Measurements from ENCODE around the gene G6PD. TPM values are rescaled to one million over a fixed set of nuclear protein-coding genes. Genes with fewer than 3 reads are reported as not detected.
"Not testable (repeated sequence)": the region's sequence is repeated elsewhere in the genome, so short reads cannot be mapped to it uniquely, and the experiment has no call there.

Gene G6PD
- total and polyA plus RNA-seq, 9 donors: 18.0 to 115 (median 50.9) TPM

DNA sequence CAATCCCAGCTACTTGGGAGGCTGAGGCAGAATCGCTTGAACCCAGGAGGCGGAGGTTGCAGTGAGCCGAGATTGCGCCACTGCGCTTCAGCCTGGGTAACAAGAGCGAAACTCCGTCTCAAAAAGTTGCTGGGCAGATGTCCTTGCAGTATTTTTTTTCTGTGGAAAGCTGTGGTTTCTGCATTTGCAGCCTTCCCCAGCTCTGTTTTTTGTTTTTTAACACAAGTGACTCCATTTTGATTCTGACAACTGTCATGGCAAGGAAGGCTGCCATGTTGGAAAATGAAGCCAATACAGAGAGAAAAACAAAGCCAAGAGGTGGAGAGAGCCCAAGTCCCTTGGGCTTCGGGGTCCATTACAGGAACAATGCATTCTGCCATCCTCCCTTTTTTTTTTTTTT, 44.5 kb downstream of the G6PD start:
- Histone ChIP-seq H3K27ac (no peak overlapping the region), H3K36me3 (no peaks in the 10 kb centered on the region), H3K4me3 (no peak overlapping the region), H3K27me3 (no peaks in the 10 kb centered on the region), H3K9me3 (no peaks in the 10 kb centered on the region), H3K4me1 (ENCODE audit: insufficient read depth) (no peaks in the 10 kb centered on the region)
- no peak for DNase-seq
- TF ChIP-seq, protein P1, sequence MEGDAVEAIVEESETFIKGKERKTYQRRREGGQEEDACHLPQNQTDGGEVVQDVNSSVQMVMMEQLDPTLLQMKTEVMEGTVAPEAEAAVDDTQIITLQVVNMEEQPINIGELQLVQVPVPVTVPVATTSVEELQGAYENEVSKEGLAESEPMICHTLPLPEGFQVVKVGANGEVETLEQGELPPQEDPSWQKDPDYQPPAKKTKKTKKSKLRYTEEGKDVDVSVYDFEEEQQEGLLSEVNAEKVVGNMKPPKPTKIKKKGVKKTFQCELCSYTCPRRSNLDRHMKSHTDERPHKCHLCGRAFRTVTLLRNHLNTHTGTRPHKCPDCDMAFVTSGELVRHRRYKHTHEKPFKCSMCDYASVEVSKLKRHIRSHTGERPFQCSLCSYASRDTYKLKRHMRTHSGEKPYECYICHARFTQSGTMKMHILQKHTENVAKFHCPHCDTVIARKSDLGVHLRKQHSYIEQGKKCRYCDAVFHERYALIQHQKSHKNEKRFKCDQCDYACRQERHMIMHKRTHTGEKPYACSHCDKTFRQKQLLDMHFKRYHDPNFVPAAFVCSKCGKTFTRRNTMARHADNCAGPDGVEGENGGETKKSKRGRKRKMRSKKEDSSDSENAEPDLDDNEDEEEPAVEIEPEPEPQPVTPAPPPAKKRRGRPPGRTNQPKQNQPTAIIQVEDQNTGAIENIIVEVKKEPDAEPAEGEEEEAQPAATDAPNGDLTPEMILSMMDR (IDR thresholded peaks at IDR 0.05): no peak
- TF ChIP-seq EP300 (IDR thresholded peaks at IDR 0.05): no peak
- TF ChIP-seq POLR2A (IDR thresholded peaks at IDR 0.05): no peak
- intact Hi-C loops (cut with DNase I): no loop called here
- WGBS, 3 donors: 77 to 91% (median 86%) methylated on average over 8 of the region's 8 CpGs

DNA sequence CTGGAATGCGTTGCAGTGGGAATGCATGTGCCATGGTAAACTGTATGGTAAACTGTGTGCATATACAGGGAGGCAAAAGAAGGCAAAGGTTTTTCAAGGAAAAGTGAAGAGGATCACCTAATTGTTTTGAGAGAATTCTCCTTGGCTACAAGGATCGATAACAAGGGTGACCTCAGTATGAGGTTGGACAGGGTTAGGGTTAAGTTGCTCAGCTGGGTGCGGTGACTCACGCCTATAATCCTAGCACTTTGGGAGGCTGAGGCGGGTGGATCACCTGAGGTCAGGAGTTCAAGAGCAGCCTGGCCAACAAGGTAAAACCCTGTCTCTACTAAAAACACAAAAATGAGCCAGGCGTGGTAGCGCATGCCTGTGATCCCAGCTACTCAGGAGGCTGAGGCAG, 45.2 kb downstream of the G6PD start:
- H3K4me1 ChIP-seq (ENCODE audit: insufficient read depth); intact Hi-C loops (cut with DNase I); H3K4me3 ChIP-seq; DNase-seq; H3K27me3 ChIP-seq; H3K36me3 ChIP-seq; H3K9me3 ChIP-seq; H3K27ac ChIP-seq: not testable (repeated sequence)
- WGBS, 3 donors: 85 to 92% (median 89%) methylated on average over 7 of the region's 7 CpGs

DNA sequence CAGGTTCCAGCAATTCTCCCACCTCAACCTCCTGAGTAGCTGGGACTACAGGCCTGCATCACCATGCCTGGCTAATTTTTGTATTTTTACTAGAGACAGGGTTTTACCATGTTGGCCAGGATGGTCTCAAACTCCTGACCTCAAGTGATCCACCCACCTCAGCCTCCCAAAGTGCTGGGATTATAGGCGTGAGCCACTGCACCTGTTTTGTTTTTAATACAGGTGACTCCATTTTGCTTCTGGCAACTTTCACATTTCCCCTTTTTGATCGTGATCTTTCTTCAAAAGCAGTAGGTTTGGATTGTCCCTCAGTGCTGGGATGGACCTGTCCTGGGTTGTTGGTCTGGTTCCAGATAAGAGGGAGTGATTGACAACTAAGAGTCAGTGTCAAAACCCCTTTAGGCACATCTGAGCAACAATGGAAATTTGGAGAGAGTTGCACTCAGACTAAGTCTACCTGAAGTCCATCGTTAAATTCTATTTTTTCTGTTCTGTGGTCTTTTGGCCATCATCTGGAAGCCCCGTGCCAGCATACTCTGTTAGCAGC, 50.0 kb downstream of the G6PD start:
- H3K36me3 ChIP-seq; H3K4me3 ChIP-seq; H3K27me3 ChIP-seq; intact Hi-C loops (cut with DNase I); H3K27ac ChIP-seq; H3K9me3 ChIP-seq; H3K4me1 ChIP-seq (ENCODE audit: insufficient read depth); DNase-seq: not testable (repeated sequence)
- 61 to 76% (median 76%) methylated on average over 4 of the region's 4 CpGs for WGBS, 3 donors

DNA sequence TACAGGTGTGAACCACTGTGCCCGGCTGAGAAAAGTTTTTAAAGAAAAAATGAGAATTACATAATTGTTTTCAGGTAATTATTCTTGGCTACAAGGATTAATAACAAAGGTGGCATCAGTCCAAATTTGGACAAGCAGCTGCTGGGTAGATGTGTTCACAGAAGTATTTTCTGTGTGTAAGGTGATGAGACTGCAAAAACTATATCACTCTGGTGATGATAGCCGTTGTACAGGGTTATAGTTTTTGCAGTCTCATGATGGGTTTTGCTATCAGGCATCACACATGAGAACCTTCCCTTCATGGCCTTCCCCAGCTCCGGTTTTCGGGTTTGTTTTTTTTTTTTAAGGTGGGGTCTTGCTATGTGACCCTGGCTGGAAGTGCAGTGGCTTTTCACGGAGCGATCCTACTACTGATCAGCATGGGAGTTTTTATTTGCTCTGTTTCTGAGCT, 51.1 kb downstream of the G6PD start:
- no peak for DNase-seq
- Histone ChIP-seq H3K27me3 (no peaks in the 10 kb centered on the region), H3K27ac (no peak overlapping the region), H3K4me1 (ENCODE audit: insufficient read depth) (no peaks in the 10 kb centered on the region), H3K9me3 (no peaks in the 10 kb centered on the region), H3K4me3 (no peak overlapping the region), H3K36me3 (no peaks in the 10 kb centered on the region)
- TF ChIP-seq EP300 (IDR thresholded peaks at IDR 0.05): no peak
- TF ChIP-seq POLR2A (IDR thresholded peaks at IDR 0.05): no peak
- TF ChIP-seq, protein P1 (IDR thresholded peaks at IDR 0.05): no peak
- WGBS, 3 donors: 69 to 73% (median 70%) methylated on average over 6 of the region's 6 CpGs
- intact Hi-C loops (cut with DNase I): no loop called here

DNA sequence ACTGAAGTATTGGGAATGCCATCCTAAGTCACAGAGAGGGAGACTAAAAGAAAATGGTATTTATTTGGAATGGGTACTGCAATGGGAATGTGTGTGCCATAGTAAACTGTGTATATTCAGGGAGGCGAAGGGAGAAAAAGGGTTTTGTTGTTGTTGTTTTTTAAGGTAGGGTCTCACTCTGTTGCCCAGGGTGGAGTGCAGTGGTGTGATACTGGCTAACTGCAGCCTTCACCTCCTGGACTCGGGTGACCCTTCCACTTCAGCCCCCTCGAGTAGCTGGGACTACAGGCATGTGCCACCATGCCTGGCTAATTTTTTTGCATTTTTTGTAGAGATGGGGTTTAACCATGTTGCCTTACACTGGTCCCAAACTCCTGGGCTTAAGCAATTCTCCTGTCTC, 51.9 kb downstream of the G6PD start:
- intact Hi-C loops (cut with DNase I): no loop called here
- H3K4me3 ChIP-seq: no peak overlapping the region
- H3K36me3 ChIP-seq: no peaks in the 10 kb centered on the region
- H3K27ac ChIP-seq: no peak overlapping the region
- DNase-seq: no peak
- H3K27me3 ChIP-seq: no peaks in the 10 kb centered on the region
- no peaks in the 10 kb centered on the region for H3K4me1 ChIP-seq (ENCODE audit: insufficient read depth)
- H3K9me3 ChIP-seq: no peaks in the 10 kb centered on the region
- 63 to 70% (median 66%) methylated on average over 3 of the region's 3 CpGs for WGBS, 3 donors
- TF ChIP-seq EP300 (IDR thresholded peaks at IDR 0.05) (no peak), POLR2A (IDR thresholded peaks at IDR 0.05) (no peak)
- TF ChIP-seq, protein P1 (IDR thresholded peaks at IDR 0.05): no peak
